GM19240 (cell line): ENCODE data around the gene CADPS.

Experiments
- DNase-seq: peaks from one replicate; pipeline ENCODE4 v3.0.0; 2011; ENCODE audit warnings: low spot score; ENCODE audit not compliant: insufficient read length

The CADPS gene

DNA sequence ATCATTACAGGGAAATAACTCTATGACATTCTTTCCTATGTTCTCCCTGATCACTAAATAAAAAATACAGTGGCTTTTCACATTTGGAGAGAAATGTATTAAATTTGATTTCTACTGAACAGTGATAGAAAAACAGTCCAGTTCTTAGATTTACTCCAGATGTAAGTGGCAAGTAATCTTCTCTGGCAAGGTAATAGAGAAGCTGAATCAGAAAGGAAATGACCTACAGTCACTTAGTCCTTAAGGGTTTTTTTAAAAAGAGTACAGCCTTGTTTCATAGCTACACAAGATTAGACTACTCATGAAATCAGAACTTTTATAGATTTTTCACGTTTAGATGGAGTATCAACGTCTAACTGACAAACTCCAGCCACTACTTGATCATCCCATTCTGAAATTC is 236.9 kb downstream of the CADPS start:
- DNase-seq: no peak

GRCh38 chr3:62636235-62636826 is 238.9 kb downstream of the CADPS start:
- DNase-seq: no peak

DNA sequence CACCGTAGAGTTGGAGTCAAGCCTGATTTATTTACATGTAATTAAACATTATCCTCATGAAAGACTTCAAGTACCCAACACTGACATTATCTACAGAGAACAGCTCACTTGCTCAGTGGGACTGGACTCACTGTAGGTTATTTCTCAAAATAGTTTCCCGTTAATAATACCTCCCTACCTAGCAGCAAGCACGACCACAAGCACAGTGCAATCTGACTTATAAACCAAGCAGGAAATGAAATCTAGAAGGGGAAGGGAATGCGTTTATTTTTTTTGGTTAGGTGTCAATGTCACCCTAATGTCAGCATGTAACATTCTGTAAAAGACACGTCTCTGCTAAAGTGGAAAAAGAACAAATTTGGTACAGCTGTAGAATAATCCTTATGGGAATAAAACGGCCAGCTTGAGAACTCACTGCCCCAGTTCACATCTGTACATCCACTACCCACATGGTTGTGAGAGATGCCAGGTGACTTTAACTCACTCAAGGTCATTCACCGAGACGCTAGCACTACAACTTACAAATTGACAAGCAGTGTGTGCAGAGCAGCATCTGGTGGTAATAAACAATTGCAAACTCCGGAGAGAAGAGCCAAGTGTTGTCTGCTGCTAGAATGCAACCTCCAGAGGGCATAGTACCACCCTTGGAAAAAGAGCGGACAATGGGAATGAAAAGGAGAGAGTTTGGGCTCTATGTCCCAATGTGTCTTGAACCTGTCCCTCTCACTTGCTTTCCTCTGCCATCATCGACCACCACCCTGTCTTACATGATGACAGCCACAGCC is 242.5 kb downstream of the CADPS start:
- no peak for DNase-seq

DNA sequence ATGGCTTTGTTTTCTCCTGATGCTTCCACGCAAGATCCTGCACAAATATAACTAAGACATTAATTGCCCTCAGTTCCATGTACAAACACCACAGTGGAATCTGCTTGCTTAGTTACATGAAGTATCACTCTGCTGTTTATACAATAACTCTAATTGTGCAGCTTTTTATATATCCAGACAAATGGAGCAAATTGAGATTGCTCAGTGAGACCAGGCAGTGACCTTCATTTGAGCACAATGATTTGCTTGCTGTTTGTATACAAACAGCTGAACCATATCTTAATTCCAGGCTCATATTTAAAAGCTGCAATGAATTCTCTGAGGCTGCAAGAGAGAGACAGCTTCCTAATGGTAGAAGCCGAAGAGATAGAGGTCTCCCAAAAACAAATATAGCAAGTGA is 243.7 kb downstream of the CADPS start:
- DNase-seq: no peak

DNA sequence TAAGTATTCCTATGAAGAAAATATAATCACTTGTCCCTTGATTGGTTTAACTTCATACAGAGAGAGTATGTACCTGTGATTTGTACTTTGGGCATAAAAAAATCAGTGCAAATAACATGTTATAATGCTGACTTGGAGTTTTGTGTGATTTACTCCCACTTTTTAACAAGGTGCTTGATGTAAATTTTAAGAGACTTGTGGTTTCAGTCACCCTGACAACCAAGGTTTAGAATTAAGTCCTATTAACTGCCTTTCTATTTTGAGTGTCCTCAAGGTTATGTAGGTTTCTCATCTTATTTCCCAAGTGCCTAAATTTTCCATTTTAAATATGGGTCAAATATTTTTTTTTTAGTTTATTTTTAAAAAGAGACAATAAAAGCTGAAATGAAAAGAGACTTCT is 244.6 kb downstream of the CADPS start:
- DNase-seq: no peak

DNA sequence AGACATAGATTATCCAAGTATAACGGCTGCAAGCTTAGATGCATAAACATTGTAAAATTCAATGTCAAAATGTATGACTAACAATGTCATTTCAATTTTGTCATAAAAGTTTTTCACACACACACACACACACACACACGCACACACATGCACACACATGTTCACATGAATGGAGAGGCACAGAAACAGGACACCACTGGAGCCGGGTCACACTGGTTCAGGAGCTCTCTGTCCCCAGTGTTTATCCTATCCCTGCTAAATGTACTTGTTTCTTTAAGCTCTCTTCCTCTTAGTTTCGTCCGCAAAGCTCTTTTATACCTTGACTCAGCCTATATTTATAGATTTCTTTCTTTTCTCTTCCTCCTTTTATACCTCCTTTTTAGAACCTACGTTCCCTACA is 249.9 kb downstream of the CADPS start:
- DNase-seq: no peak

GRCh38 chr3:62624185-62624584 is 251.0 kb downstream of the CADPS start:
- DNase-seq: no peak

DNA sequence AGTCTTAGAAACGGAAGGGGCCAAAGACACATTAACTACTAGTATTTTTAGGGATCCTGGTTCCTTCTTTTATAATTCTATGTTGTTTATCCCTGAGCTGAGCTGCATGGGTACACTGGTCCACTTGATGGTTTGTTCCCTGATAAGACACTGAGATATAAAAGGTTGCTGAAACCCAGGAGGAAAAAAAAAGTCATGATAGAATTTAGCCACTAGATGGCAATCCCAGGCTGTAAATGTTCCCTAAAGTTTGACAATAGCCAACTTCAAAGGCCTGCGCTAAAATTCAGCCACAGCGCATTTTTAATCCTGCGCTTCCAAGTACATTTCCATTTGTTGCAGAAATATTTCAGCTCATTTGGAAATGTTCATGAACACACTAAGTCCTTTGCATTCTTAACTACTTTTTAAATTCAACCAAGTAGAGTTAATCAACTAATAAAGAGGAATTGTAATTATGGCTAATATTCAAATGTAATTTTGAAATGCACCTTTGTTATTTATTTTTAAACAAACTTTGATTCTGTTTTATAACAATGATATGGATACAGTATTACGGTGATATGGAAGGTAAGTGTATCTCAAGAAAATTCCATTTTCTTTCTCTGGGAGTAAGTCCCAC is 252.6 kb downstream of the CADPS start:
- DNase-seq: no peak

GRCh38 chr3:62621925-62622324 is 253.3 kb downstream of the CADPS start:
- no peak for DNase-seq

- DNase-seq: no peak
These were observed 254.0 kb downstream of the CADPS start for GRCh38 chr3:62621176-62621575.

GRCh38 chr3:62615258-62615849 is 259.9 kb downstream of the CADPS start:
- no peak for DNase-seq

DNA sequence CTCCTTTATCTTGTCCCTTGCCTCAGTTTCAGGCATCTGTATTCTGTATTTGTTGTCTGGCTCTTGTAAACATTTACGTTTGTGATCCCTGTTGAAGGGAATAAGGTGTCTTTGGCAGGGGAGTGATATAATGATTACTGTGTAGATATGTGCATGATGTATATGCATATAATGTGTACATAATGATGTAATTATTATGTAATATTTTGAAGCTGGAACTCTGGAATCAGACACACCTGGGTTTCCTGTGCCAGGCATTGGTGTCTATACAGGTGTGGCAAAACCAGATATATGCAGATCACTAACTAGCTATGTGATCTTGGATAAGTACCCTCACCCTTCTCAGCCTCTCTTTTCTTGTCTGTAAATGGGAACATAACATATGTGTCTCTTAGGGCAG is 260.7 kb downstream of the CADPS start:
- DNase-seq: no peak

DNA sequence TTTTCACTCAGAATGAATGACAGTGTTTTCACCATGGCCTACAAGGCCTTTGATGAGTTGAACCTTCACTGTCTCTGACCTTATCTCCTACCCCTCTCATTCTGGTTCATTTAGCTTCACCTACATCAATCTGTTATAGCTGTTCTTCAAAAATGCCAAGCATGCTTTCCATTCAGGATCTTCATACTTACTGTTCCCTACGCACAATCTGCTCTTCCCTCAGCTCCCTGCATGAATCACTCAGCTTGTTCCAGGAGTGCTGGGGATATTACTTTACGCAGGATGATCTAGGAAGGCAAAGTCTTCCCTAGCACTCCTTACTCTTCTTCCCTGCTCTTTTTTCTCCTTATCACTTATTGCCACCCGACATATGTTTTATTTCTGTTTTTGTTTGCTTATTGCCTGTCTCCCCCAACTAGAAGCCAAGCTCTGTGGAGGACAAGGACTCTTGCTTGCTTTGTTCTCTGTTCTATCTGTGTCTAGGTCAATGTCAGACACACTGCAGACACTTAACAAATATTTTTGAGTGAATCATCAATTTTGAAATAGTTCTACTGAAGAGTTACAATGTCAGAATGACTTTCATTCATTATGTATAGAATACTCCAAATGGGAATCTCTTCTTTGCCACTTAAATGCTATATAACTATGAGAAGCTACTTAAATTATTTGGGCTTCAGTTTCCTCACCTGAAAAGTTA is 263.5 kb downstream of the CADPS start:
- no peak for DNase-seq

- no peak for DNase-seq
These were observed 267.8 kb downstream of the CADPS start for GRCh38 chr3:62607287-62608029.

- DNase-seq: no peak
These were observed 269.7 kb downstream of the CADPS start for GRCh38 chr3:62605413-62606068.

DNA sequence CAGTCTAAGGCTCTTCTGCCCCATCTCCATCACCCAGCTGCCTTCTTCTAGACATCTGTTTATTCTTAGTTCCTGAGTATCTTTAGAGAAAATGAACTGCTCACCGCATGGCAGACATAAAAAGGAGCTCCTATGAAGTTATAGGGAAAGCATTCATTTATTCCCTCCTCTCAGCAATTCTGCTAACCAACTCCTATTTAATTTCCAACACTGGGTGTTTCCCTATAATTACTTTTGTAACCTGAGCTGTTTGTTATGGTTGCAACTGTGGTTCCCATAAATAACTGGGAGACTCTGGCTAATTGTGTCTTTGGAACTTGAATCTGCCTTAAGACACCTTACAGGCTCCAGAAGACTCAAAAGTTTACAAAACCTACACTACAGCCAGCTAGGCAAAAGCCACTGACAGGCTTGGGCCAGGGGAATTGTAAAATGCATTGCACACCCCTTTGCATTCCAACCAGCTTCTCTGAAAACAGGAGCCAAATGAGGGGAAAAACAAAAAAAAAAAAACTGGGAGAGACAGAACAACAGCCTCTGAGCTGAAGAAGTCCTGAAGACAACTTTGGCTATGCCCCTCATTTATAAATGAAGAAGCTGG is 270.4 kb downstream of the CADPS start:
- no peak for DNase-seq

GRCh38 chr3:62604298-62604697 is 270.9 kb downstream of the CADPS start:
- no peak for DNase-seq

DNA sequence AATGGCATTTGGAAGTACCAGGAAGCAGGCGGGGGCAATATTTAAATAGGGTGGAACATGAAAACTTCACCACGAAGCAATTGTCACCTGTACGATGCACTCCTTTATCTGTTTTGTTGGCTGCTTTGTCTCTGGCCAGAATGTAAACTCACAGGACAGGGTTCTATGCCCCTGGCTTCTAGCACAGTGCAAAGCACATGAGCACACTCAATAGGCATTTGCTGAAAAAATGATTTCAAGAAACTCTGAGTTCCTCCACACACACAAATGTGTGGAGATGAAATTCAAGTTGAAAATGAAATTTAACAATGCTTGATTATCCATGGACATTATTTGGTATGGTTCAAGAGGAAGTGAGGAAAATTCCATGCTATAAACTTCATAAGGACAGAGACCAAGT is 272.2 kb downstream of the CADPS start:
- no peak for DNase-seq

GRCh38 chr3:62602129-62602770 is 273.0 kb downstream of the CADPS start:
- DNase-seq: no peak
